ENCODE measurements around the gene AQP10. TPM values are rescaled to one million over a fixed set of nuclear protein-coding genes. Genes with fewer than 3 reads are reported as not detected.

Gene AQP10
- total and polyA plus RNA-seq, 10 of the 15 experiments (the other 5 are each of a cell fraction or from before 2014, with no cell fraction given) = not detected

DNA sequence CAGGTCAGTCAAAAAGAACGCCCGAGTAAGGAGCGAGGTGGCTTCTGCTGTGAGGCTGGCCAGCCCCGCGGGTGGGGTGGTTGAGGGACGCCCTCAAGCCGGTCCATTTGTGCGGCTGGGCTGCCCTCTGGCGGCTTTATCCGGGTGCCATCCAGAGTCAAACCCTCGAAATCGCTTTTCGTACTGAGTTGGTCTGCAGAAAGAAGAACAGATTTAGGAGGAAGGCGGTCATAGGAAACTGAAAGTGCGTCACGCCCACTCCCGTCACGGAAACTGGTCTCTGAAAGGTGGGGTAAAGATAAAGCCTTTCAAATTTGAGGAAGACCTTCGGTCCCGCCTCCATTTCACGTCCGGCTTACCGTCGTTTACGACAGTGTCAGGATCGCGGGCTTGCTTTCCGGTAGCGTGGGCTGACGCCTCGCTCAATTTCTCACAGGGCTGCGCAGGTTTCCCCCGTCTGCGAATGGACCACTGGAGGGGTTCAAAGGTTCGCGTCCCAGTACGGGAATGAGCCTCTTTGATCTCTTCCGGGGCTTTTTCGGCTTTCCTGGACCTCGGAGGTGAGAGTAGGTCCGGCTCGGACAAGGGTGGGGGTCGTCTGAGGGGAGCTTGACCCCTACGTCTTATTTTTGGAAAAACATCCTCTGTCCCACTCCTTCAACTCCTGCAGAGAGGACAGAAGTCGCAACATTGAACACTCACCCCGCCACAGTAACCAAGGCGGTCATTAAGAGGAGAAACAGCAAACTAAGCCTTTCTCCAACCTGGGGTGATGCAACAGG is 48.5 kb upstream of the AQP10 start, which contains the start of gene HAX1 (continued):
- TF ChIP-seq, protein P1, sequence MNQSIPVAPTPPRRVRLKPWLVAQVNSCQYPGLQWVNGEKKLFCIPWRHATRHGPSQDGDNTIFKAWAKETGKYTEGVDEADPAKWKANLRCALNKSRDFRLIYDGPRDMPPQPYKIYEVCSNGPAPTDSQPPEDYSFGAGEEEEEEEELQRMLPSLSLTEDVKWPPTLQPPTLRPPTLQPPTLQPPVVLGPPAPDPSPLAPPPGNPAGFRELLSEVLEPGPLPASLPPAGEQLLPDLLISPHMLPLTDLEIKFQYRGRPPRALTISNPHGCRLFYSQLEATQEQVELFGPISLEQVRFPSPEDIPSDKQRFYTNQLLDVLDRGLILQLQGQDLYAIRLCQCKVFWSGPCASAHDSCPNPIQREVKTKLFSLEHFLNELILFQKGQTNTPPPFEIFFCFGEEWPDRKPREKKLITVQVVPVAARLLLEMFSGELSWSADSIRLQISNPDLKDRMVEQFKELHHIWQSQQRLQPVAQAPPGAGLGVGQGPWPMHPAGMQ (IDR thresholded peaks at IDR 0.05; ENCODE audit: borderline replicate concordance) = no peak
- TF ChIP-seq MYB (IDR thresholded peaks at IDR 0.05; ENCODE audit: borderline replicate concordance, low read depth, low read length) (0 out of 2 replicates have a peak, but pooled peaks have one; percentile 49), RB1 (IDR thresholded peaks at IDR 0.05; ENCODE audit: borderline replicate concordance) (no peak), POLR2A (IDR thresholded peaks at IDR 0.05; ENCODE audit: low read depth, low read length) (peak; percentile 86), MEF2B (IDR thresholded peaks at IDR 0.05; ENCODE audit: partially characterized antibody, poor library complexity, severe bottlenecking) (no peak), SMAD5 (IDR thresholded peaks at IDR 0.05; ENCODE audit: low read depth) (peak; percentile 68; the same call in 1 of the 2 replicates), ZSCAN29 (IDR thresholded peaks at IDR 0.05) (no peak), MTA3 (IDR thresholded peaks at IDR 0.05; ENCODE audit: borderline replicate concordance, low read length) (peak; percentile 65; the same call in 1 of the 2 replicates)
- TF ChIP-seq, protein P2, sequence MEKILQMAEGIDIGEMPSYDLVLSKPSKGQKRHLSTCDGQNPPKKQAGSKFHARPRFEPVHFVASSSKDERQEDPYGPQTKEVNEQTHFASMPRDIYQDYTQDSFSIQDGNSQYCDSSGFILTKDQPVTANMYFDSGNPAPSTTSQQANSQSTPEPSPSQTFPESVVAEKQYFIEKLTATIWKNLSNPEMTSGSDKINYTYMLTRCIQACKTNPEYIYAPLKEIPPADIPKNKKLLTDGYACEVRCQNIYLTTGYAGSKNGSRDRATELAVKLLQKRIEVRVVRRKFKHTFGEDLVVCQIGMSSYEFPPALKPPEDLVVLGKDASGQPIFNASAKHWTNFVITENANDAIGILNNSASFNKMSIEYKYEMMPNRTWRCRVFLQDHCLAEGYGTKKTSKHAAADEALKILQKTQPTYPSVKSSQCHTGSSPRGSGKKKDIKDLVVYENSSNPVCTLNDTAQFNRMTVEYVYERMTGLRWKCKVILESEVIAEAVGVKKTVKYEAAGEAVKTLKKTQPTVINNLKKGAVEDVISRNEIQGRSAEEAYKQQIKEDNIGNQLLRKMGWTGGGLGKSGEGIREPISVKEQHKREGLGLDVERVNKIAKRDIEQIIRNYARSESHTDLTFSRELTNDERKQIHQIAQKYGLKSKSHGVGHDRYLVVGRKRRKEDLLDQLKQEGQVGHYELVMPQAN (conservative IDR thresholded peaks at IDR 0.05) = peak; percentile 60; the same call in 1 of the 2 replicates
- TF ChIP-seq, protein P3, sequence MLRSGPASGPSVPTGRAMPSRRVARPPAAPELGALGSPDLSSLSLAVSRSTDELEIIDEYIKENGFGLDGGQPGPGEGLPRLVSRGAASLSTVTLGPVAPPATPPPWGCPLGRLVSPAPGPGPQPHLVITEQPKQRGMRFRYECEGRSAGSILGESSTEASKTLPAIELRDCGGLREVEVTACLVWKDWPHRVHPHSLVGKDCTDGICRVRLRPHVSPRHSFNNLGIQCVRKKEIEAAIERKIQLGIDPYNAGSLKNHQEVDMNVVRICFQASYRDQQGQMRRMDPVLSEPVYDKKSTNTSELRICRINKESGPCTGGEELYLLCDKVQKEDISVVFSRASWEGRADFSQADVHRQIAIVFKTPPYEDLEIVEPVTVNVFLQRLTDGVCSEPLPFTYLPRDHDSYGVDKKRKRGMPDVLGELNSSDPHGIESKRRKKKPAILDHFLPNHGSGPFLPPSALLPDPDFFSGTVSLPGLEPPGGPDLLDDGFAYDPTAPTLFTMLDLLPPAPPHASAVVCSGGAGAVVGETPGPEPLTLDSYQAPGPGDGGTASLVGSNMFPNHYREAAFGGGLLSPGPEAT (IDR thresholded peaks at IDR 0.05; ENCODE audit: low read depth) = peak; percentile 99
- TF ChIP-seq, protein P4, sequence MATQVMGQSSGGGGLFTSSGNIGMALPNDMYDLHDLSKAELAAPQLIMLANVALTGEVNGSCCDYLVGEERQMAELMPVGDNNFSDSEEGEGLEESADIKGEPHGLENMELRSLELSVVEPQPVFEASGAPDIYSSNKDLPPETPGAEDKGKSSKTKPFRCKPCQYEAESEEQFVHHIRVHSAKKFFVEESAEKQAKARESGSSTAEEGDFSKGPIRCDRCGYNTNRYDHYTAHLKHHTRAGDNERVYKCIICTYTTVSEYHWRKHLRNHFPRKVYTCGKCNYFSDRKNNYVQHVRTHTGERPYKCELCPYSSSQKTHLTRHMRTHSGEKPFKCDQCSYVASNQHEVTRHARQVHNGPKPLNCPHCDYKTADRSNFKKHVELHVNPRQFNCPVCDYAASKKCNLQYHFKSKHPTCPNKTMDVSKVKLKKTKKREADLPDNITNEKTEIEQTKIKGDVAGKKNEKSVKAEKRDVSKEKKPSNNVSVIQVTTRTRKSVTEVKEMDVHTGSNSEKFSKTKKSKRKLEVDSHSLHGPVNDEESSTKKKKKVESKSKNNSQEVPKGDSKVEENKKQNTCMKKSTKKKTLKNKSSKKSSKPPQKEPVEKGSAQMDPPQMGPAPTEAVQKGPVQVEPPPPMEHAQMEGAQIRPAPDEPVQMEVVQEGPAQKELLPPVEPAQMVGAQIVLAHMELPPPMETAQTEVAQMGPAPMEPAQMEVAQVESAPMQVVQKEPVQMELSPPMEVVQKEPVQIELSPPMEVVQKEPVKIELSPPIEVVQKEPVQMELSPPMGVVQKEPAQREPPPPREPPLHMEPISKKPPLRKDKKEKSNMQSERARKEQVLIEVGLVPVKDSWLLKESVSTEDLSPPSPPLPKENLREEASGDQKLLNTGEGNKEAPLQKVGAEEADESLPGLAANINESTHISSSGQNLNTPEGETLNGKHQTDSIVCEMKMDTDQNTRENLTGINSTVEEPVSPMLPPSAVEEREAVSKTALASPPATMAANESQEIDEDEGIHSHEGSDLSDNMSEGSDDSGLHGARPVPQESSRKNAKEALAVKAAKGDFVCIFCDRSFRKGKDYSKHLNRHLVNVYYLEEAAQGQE (IDR thresholded peaks at IDR 0.05; ENCODE audit: low read depth, low read length) = 0 out of 2 replicates have a peak, but pooled peaks have one; percentile 22
- TF ChIP-seq, protein P5, sequence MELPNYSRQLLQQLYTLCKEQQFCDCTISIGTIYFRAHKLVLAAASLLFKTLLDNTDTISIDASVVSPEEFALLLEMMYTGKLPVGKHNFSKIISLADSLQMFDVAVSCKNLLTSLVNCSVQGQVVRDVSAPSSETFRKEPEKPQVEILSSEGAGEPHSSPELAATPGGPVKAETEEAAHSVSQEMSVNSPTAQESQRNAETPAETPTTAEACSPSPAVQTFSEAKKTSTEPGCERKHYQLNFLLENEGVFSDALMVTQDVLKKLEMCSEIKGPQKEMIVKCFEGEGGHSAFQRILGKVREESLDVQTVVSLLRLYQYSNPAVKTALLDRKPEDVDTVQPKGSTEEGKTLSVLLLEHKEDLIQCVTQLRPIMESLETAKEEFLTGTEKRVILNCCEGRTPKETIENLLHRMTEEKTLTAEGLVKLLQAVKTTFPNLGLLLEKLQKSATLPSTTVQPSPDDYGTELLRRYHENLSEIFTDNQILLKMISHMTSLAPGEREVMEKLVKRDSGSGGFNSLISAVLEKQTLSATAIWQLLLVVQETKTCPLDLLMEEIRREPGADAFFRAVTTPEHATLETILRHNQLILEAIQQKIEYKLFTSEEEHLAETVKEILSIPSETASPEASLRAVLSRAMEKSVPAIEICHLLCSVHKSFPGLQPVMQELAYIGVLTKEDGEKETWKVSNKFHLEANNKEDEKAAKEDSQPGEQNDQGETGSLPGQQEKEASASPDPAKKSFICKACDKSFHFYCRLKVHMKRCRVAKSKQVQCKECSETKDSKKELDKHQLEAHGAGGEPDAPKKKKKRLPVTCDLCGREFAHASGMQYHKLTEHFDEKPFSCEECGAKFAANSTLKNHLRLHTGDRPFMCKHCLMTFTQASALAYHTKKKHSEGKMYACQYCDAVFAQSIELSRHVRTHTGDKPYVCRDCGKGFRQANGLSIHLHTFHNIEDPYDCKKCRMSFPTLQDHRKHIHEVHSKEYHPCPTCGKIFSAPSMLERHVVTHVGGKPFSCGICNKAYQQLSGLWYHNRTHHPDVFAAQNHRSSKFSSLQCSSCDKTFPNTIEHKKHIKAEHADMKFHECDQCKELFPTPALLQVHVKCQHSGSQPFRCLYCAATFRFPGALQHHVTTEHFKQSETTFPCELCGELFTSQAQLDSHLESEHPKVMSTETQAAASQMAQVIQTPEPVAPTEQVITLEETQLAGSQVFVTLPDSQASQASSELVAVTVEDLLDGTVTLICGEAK (IDR thresholded peaks at IDR 0.05; ENCODE audit: borderline replicate concordance) = peak; percentile 49; the same call in 1 of the 2 replicates

All from GM12878 (cell line).